A549 (cell line): Measurements from ENCODE around the gene ETS2. TPM values are rescaled to one million over a fixed set of nuclear protein-coding genes. Genes with fewer than 3 reads are reported as not detected.

Experiments
- BHLHE40 ChIP-seq: IDR thresholded peaks from 2 replicates; pipeline ENCODE4 v1.6.1; 2012; ENCODE audit warnings: low read depth, low read length, inconsistent platforms
- CBX2 ChIP-seq: fragments of 200-600 bp; sonication (generic); IDR thresholded peaks from 2 replicates; pipeline ENCODE4 v1.6.1; 2016; ENCODE audit warnings: low read depth, mild to moderate bottlenecking, borderline replicate concordance
- CBX8 ChIP-seq: fragments of 200-600 bp; sonication (generic); IDR thresholded peaks from 2 replicates; pipeline ENCODE4 v1.6.1; 2016
- CHD4 ChIP-seq: fragments of 200-600 bp; sonication (generic); IDR thresholded peaks from 2 replicates; pipeline ENCODE4 v1.6.1; 2016; ENCODE audit warnings: antibody characterized with exemption, mild to moderate bottlenecking, borderline replicate concordance
- CTCF ChIP-seq: fragments of >200 bp; sonication (Bioruptor Twin); formaldehyde crosslinking; IDR thresholded peaks from 3 replicates; pipeline ENCODE4 v1.5.1; 2016
- E2F6 ChIP-seq: IDR thresholded peaks from 2 replicates; pipeline ENCODE4 v1.6.1; 2012; ENCODE audit warnings: low read depth, borderline replicate concordance
- EHF ChIP-seq: fragments of 250-450 bp; sonication (Bioruptor Pico); IDR thresholded peaks from 2 replicates; pipeline ENCODE4 v1.5.0; 2020; ENCODE audit warnings: mild to moderate bottlenecking
- ELK1 ChIP-seq: fragments of 150-350 bp; IDR thresholded peaks from 2 replicates; pipeline ENCODE4 v1.6.1; 2014; ENCODE audit warnings: low read depth, mild to moderate bottlenecking, low read length
- ESRRA ChIP-seq: fragments of 150-350 bp; IDR thresholded peaks from 2 replicates; pipeline ENCODE4 v1.6.1; 2014; ENCODE audit warnings: mild to moderate bottlenecking, low read length, borderline replicate concordance
- FOSL2 ChIP-seq, 2 experiments: fragments of 450-650 bp in 1 of 2; fragments of >200 bp in 1 of 2; sonication (Bioruptor Twin) in 1 of 2; formaldehyde crosslinking; IDR thresholded peaks; 2 replicates each; pipeline versions ENCODE4 v1.5.0 to v1.6.1; 2016 to 2020; ENCODE audit warnings: mild to moderate bottlenecking in 1 of 2, moderate library complexity in 1 of 2
- FOXS1 ChIP-seq: fragments of 250-450 bp; sonication (Bioruptor Pico); IDR thresholded peaks from 2 replicates; pipeline ENCODE4 v1.5.0; 2020; ENCODE audit warnings: mild to moderate bottlenecking, moderate library complexity
- HES2 ChIP-seq: fragments of >200 bp; sonication (Bioruptor Twin); formaldehyde crosslinking; IDR thresholded peaks from 2 replicates; pipeline ENCODE4 v1.6.1; 2016
- HEYL ChIP-seq: fragments of 250-450 bp; sonication (Bioruptor Pico); IDR thresholded peaks from 2 replicates; pipeline ENCODE4 v1.8.0; 2021; ENCODE audit warnings: mild to moderate bottlenecking, moderate library complexity
- KDM1A ChIP-seq: fragments of 200-600 bp; sonication (generic); IDR thresholded peaks from 2 replicates; pipeline ENCODE4 v1.6.1; 2016; ENCODE audit warnings: low read depth, mild to moderate bottlenecking
- MYC ChIP-seq: IDR thresholded peaks from 2 replicates; pipeline ENCODE4 v1.6.1; 2012; ENCODE audit warnings: mild to moderate bottlenecking, inconsistent platforms, low read length, improper control_type of control experiment, borderline replicate concordance
- PBX3 ChIP-seq: IDR thresholded peaks from 2 replicates; pipeline ENCODE4 v1.6.1; 2012
- PHF8 ChIP-seq: fragments of 200-600 bp; sonication (generic); IDR thresholded peaks from 2 replicates; pipeline ENCODE4 v1.6.1; 2016; ENCODE audit warnings: low read depth, mild to moderate bottlenecking, antibody characterized with exemption, moderate library complexity, borderline replicate concordance
- POLR2A ChIP-seq: IDR thresholded peaks from 2 replicates; pipeline ENCODE4 v1.6.1; 2012; ENCODE audit warnings: mild to moderate bottlenecking, low read length
- POLR2AphosphoS2 ChIP-seq: conservative IDR thresholded peaks from 2 replicates; pipeline ENCODE4 v1.6.1; 2012; ENCODE audit warnings: low read length, improper control_type of control experiment, inconsistent platforms
- RAD21 ChIP-seq, 2 experiments: fragments of >200 bp in 1 of 2; sonication (Bioruptor Twin) in 1 of 2; formaldehyde crosslinking in 1 of 2; IDR thresholded peaks in 1 of 2; conservative IDR thresholded peaks in 1 of 2; 2 replicates in 1 of 2; 3 replicates in 1 of 2; pipeline ENCODE4 v1.6.1; 2012 to 2018; ENCODE audit warnings: inconsistent platforms in 1 of 2
- RCOR1 ChIP-seq: fragments of 150-350 bp; IDR thresholded peaks from 2 replicates; pipeline ENCODE4 v1.6.1; 2014; ENCODE audit warnings: antibody characterized with exemption, low read length, low read depth
- TP53 ChIP-seq: fragments of 250-450 bp; sonication (Bioruptor Pico); IDR thresholded peaks from 2 replicates; pipeline ENCODE4 v1.5.0; 2021; ENCODE audit warnings: mild to moderate bottlenecking, moderate library complexity
- USF2 ChIP-seq: fragments of 450-650 bp; IDR thresholded peaks from 2 replicates; pipeline ENCODE4 v1.6.1; 2014; ENCODE audit warnings: antibody characterized with exemption
- ZC3H11A ChIP-seq: fragments of 450-650 bp; IDR thresholded peaks from 2 replicates; pipeline ENCODE4 v1.6.1; 2014; ENCODE audit warnings: antibody characterized with exemption, mild to moderate bottlenecking
- polyA plus RNA-seq, 4 experiments: library from polyadenylated mRNA; depleted of rRNA in 3 of 4; stranded (reverse); fragments of >200 nt; fragmentation: RNase III in 1 of 4; extraction: RNeasy Plus Mini Kit Qiagen cat#74134 plus additional on column Dnase treatment in 1 of 4; gene quantifications; 2 replicates in 3 of 4; 3 replicates in 1 of 4; pipeline ENCODE4 v1.2.3, GENCODE V29; 2011 to 2017

Gene ETS2
- polyA plus RNA-seq, 2 of the 4 experiments (the other 2 are of a cell fraction): 41.6 to 45.5 TPM

GRCh38 chr21:38798481-38798882, 7.2 kb upstream of the ETS2 start (continued):
- TF ChIP-seq ELK1 (no peak), RAD21 (conservative IDR thresholded peaks at IDR 0.05 in 1 of 2, IDR thresholded peaks at IDR 0.05 in 1 of 2) (0 out of 5 replicates have a peak, but pooled peaks of 1 of the 2 experiments have one; percentile 12), RCOR1 (no peak), CHD4 (no peak), FOXS1 (CRISPR knock-in tag) (no peak), POLR2AphosphoS2 (no peak), ESRRA (no peak), CBX8 (no peak), BHLHE40 (no peak), PHF8 (no peak), MYC (no peak), FOSL2 (IDR thresholded peaks at IDR 0.05) (peak; percentile 24; the same call in 1 of the 2 replicates), FOSL2 (CRISPR knock-in tag; IDR thresholded peaks at IDR 0.05) (peak; percentile 67), PBX3 (no peak), ZC3H11A (no peak), CBX2 (no peak), HEYL (CRISPR knock-in tag) (no peak), TP53 (CRISPR knock-in tag) (no peak), E2F6 (no peak), USF2 (no peak), POLR2A (no peak), KDM1A (no peak), CTCF (no peak), EHF (CRISPR knock-in tag) (no peak), HES2 (no peak)
